NCI-H460 (cell line): ENCODE measurements around the gene STK11. TPM values are rescaled to one million over a fixed set of nuclear protein-coding genes. Genes with fewer than 3 reads are reported as not detected.

Source experiments
- DNase-seq: peaks from one replicate; pipeline ENCODE4 v3.0.0-alpha.2; 2016; ENCODE audit warnings: low read depth; ENCODE audit errors: extremely low read depth
- total RNA-seq: library from RNA; depleted of rRNA; stranded (reverse); fragments of >200 nt; shearing (Covaris generic); gene quantifications from 2 replicates; pipeline ENCODE4 v1.2.3, GENCODE V29; 2014

Gene STK11
- total RNA-seq, 1 experiment from 2014 or later, result 28.7 TPM

GRCh38 chr19:1234051-1234954 is 28.7 kb downstream of the STK11 start:
- DNase-seq, result no peak

GRCh38 chr19:1234955-1235380 is 29.4 kb downstream of the STK11 start:
- DNase-seq, result no peak

- DNase-seq, result no peak
These were observed 30.3 kb downstream of the STK11 start for GRCh38 chr19:1235625-1236538.

- no peak for DNase-seq
These were observed 31.0 kb downstream of the STK11 start for GRCh38 chr19:1236576-1236975.

- no peak for DNase-seq
These were observed 31.6 kb downstream of the STK11 start for GRCh38 chr19:1237027-1237659.

- DNase-seq, result no peak
These were observed 32.3 kb downstream of the STK11 start, which contains the start of gene CBARP for GRCh38 chr19:1237754-1238368. TSS of gene CBARP (minus strand) at chr19:1238005. CDS start at chr19:1236100, 1,905 bp downstream.

- no peak for DNase-seq
These were observed 33.1 kb downstream of the STK11 start for GRCh38 chr19:1238369-1239303.

GRCh38 chr19:1239420-1239795 is 33.8 kb downstream of the STK11 start:
- DNase-seq, result no peak

- DNase-seq, result peak; percentile 81
These were observed 34.5 kb downstream of the STK11 start for GRCh38 chr19:1239796-1240737.

GRCh38 chr19:1240925-1241324 is 35.3 kb downstream of the STK11 start:
- DNase-seq, result no peak

- DNase-seq, result peak; percentile 84
These were observed 36.0 kb downstream of the STK11 start, which contains the start of gene ATP5F1D for GRCh38 chr19:1241417-1242095. TSS of gene ATP5F1D (plus strand) at chr19:1241751. CDS start at chr19:1241851, 100 bp downstream.

- DNase-seq, result peak; percentile 65
These were observed 38.5 kb downstream of the STK11 start for GRCh38 chr19:1243768-1244692.

GRCh38 chr19:1244693-1245451 is 39.3 kb downstream of the STK11 start:
- no peak for DNase-seq

- no peak for DNase-seq
These were observed 40.1 kb downstream of the STK11 start for GRCh38 chr19:1245494-1246264.
